Adrenal gland (tissue), 5 donors: ENCODE results near the gene WDFY4.

Experiments
- CTCF ChIP-seq, 6 experiments: fragments of 450-650 bp in 4 of 6; fragments of 200-600 bp in 2 of 6; sonication (generic) in 1 of 6; IDR thresholded peaks; 1 replicate in 5 of 6; 2 replicates in 1 of 6; pipeline versions ENCODE4 v1.5.1 to v1.8.0; 2016 to 2021; ENCODE audit warnings: antibody characterized with exemption in 6 of 6, mild to moderate bottlenecking in 2 of 6, moderate library complexity in 1 of 6
- POLR2A ChIP-seq, 2 donors: fragments of 450-650 bp; IDR thresholded peaks; one replicate each; pipeline ENCODE4 v1.6.1; 2017; ENCODE audit warnings: antibody characterized with exemption in 2 of 2, mild to moderate bottlenecking in 2 of 2, moderate library complexity in 1 of 2
- donor health status: DM: no; HTN: no; CAD: no.

DNA sequence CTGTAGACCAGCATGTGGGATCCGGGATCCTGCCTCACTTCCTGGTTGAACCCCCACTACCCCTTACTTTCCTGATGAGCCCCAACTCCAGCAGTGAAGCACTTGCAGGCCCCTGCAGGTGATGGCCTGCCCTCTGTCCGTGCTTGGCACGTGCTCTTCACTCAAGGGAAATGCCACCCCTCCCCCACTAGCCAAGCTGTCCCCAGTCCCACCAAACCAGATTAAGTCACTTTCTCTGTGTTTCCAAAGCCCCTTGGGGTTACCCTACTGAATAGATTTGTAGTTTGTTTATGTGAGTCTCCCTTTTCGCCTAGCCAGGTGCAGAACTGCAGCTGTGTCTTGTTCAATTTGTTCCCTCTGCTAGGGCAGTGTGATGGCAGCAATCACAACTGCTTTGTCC, 121.7 kb downstream of the WDFY4 start:
- TF ChIP-seq CTCF (IDR thresholded peaks at IDR 0.05), result no peak
- no peak for TF ChIP-seq POLR2A (IDR thresholded peaks at IDR 0.05)
